Measurements from ENCODE around the gene OLFML3. TPM values are rescaled to one million over a fixed set of nuclear protein-coding genes. Genes with fewer than 3 reads are reported as not detected.

The OLFML3 gene, protein sequence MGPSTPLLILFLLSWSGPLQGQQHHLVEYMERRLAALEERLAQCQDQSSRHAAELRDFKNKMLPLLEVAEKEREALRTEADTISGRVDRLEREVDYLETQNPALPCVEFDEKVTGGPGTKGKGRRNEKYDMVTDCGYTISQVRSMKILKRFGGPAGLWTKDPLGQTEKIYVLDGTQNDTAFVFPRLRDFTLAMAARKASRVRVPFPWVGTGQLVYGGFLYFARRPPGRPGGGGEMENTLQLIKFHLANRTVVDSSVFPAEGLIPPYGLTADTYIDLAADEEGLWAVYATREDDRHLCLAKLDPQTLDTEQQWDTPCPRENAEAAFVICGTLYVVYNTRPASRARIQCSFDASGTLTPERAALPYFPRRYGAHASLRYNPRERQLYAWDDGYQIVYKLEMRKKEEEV
- total RNA-seq: 1 to 10 TPM; 1.4 to 3.3 TPM

DNA sequence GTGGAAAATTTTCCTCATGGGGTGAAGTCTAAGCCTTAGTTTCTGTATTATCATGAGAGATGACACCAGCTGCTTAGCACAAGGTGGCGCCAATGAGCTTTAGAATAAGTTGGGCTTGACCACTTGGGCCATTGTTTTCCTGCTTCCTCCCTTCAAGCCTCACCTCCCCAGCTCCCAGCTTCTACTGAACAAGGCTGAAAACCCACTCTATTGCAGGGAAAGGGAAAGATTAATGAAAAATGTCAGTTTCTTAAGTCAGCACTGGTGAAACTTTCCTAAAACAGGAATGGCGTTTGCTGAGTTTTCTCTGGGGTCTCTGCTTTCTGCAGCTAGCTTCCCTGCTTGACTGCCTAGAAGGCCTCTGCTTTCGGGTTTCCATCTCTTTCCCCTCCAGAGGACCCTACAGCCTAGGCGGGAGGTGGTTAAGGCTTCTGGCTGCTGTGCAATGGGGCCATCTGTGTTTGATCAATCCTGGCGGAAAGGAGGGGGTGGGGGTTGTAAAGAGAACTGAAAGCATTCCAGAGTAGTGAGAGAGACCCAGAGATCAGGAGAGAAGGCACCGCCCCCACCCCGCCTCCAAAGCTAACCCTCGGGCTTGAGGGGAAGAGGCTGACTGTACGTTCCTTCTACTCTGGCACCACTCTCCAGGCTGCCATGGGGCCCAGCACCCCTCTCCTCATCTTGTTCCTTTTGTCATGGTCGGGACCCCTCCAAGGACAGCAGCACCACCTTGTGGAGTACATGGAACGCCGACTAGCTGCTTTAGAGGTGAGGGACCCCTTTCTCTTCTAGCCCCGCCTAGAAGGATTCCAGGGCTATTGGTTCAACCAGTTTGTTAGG is at the start of gene OLFML3:
Gene OLFML3, plus strand, starts transcription at position 612 of the 840 bp plus-strand sequence. Its CDS starts 43 bp downstream, at position 655.

Other genes starting within 250 kb of the OLFML3 start
- 10 to 100 TPM; 29.3 to 32.6 TPM for gene PHTF1, start 220.0 kb upstream of the OLFML3 start, total RNA-seq
- gene RSBN1, start 167.0 kb upstream of the OLFML3 start, total RNA-seq: 10 to 100 TPM; 11.4 to 12.3 TPM
- gene PTPN22, start 107.8 kb upstream of the OLFML3 start, total RNA-seq: under 1 TPM; under 0.01 to 0.34 TPM
- under 1 TPM; under 0.01 to 0.33 TPM for gene BCL2L15, start 91.9 kb upstream of the OLFML3 start, total RNA-seq
- 10 to 100 TPM; 15.8 to 20.0 TPM for gene AP4B1, start 74.7 kb upstream of the OLFML3 start, total RNA-seq
- gene DCLRE1B, start 74.1 kb upstream of the OLFML3 start, total RNA-seq: 1 to 10 TPM; 5.2 to 9.0 TPM
- gene HIPK1, start 50.1 kb upstream of the OLFML3 start, total RNA-seq: 10 to 100 TPM; 17.9 to 24.0 TPM
- under 1 TPM; under 0.01 TPM for gene SYT6, start 174.4 kb downstream of the OLFML3 start, total RNA-seq